COLO668 (cell line): ENCODE results near the gene HBG2.

Source experiments
- DNase-seq: peaks from one replicate; lab custom pipeline; 2025; ENCODE audit not compliant: unreplicated experiment; lab: John Stamatoyannopoulos, UW

The HBG2 gene

GRCh38 chr11:5231111-5231510 lies 23.5 kb downstream of the HBG2 start:
- no peak for DNase-seq

- no peak for DNase-seq
These were observed 24.3 kb downstream of the HBG2 start for GRCh38 chr11:5230266-5230665.

- no peak for DNase-seq
These were observed 24.8 kb downstream of the HBG2 start for GRCh38 chr11:5229796-5230195.

- DNase-seq: no peak
These were observed 25.2 kb downstream of the HBG2 start for GRCh38 chr11:5229356-5229755.

GRCh38 chr11:5228124-5228523 lies 26.5 kb downstream of the HBG2 start:
- no peak for DNase-seq

GRCh38 chr11:5227681-5228080 lies 26.9 kb downstream of the HBG2 start:
- DNase-seq: no peak

- no peak for DNase-seq
These were observed 27.8 kb downstream of the HBG2 start, which contains the start of gene HBB for GRCh38 chr11:5226732-5227310. Gene HBB (minus strand): TSS chr11:5227071. CDS start chr11:5227021, 50 bp downstream.

GRCh38 chr11:5225480-5225871 lies 29.1 kb downstream of the HBG2 start:
- DNase-seq: no peak

- DNase-seq: no peak
These were observed 29.8 kb downstream of the HBG2 start for GRCh38 chr11:5224538-5225479.

- DNase-seq: no peak
These were observed 30.9 kb downstream of the HBG2 start for GRCh38 chr11:5223686-5224085.

- no peak for DNase-seq
These were observed 31.4 kb downstream of the HBG2 start for GRCh38 chr11:5223146-5223545.

GRCh38 chr11:5210376-5210885 lies 44.1 kb downstream of the HBG2 start:
- no peak for DNase-seq

- no peak for DNase-seq
These were observed 49.8 kb downstream of the HBG2 start for GRCh38 chr11:5204787-5205186.

GRCh38 chr11:5203366-5203765 lies 51.2 kb downstream of the HBG2 start:
- DNase-seq: no peak
